Naive thymus-derived CD8-positive, alpha-beta T cell (primary cell): Measurements from ENCODE around the gene F10. TPM values are rescaled to one million over a fixed set of nuclear protein-coding genes. Genes with fewer than 3 reads are reported as not detected.
"Not testable (repeated sequence)": the region's sequence is repeated elsewhere in the genome, so short reads cannot be mapped to it uniquely, and the experiment has no call there.

Experiments used
- ATAC-seq, 2 donors: fragments of 150-1000 bp; cut with Tn5 transposase in 1 of 2; sonication (Bioruptor Pico), chemical (Tn5 transposase) in 1 of 2; 1 replicate in 1 of 2; 2 replicates in 1 of 2; pipeline ENCODE4 v1.10.0; 2021; ENCODE audit warnings: mild to moderate bottlenecking in 2 of 2, moderate library complexity in 2 of 2
- POLR2A ChIA-PET: fragments of 350-600 bp; sonication (Branson Sonifier 250); formaldehyde crosslinking; loops from one replicate; lab custom pipeline; 2021; ENCODE audit warnings: antibody characterized with exemption; lab: Charles Lee
- DNase-seq, 10 donors: peaks; one replicate each; pipeline versions ENCODE4 v3.0.0 to v3.0.0-alpha.2; 2020 to 2022
- H3K27ac Mint-ChIP-seq, 10 donors: one replicate each; pipeline ENCODE4 v1.8.0; 2020 to 2022; ENCODE audit warnings: mild to moderate bottlenecking in 10 of 10, mixed read lengths in 10 of 10, moderate library complexity in 4 of 10, inconsistent platforms in 1 of 10
- H3K27me3 Mint-ChIP-seq, 5 donors: one replicate each; pipeline ENCODE4 v1.8.0; 2021 to 2022; ENCODE audit warnings: mixed read lengths in 5 of 5
- H3K36me3 Mint-ChIP-seq, 3 donors: one replicate each; pipeline ENCODE4 v1.8.0; 2020 to 2022; ENCODE audit warnings: mixed read lengths in 3 of 3, mild to moderate bottlenecking in 2 of 3, inconsistent platforms in 1 of 3
- H3K4me1 Mint-ChIP-seq, 4 donors: one replicate each; pipeline ENCODE4 v1.8.0; 2021 to 2022; ENCODE audit warnings: mixed read lengths in 4 of 4
- H3K4me3 Mint-ChIP-seq, 10 donors: one replicate each; pipeline ENCODE4 v1.8.0; 2020 to 2022; ENCODE audit warnings: mild to moderate bottlenecking in 10 of 10, mixed read lengths in 10 of 10, moderate library complexity in 6 of 10, inconsistent platforms in 1 of 10
- H3K9me3 Mint-ChIP-seq, 9 donors: one replicate each; pipeline ENCODE4 v1.8.0; 2020 to 2022; ENCODE audit warnings: mixed read lengths in 9 of 9, mild to moderate bottlenecking in 3 of 9, inconsistent platforms in 1 of 9, moderate library complexity in 1 of 9
- polyA plus RNA-seq, 3 donors: library from polyadenylated mRNA; unstranded; fragments of 300-500 nt; fragmentation: Illumina TruSeq; gene quantifications; one replicate each; pipeline ENCODE4 v1.2.3, GENCODE V29; 2021
- total RNA-seq, 8 experiments: library from RNA in 2 of 8; stranded (reverse) in 2 of 8; gene quantifications; one replicate each; pipeline ENCODE4 v1.2.3 and lab custom pipeline; 2021 to 2026

Gene F10
- total and polyA plus RNA-seq, 5 experiments from 2014 or later: not detected

DNA sequence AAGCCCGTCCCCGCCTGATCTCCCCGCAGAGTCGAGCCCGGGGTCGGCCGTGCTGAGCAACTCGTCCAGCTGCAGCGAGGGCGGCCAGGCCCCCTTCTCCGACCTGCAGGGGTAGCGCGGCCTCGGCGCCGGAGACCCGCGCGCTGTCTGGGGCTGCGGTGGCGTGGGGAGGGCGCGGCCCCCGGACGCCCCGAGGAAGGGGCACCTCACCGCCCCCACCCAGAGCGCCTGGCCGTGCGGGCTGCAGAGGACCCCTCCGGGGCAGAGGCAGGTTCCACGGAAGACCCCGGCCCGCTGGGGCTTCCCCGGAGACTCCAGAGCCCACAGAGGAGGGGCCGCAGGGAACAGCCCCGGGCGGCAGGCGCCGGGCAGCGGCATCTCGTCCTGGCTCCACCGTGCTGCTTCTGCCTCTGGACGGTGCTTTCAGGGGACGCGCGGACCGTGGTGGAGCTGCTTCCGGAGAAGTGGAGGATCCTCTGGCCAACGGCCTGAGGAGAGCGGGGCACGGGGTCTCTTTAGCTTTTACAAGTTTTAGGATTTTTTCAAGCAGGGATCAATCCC, 25.8 kb upstream of the F10 start:
- peaks cover 0 to 2% (median 0%) of the 10 kb centered on the region in 3 donors for H3K36me3 Mint-ChIP-seq

GRCh38 chr13:113097651-113098050, 24.9 kb upstream of the F10 start:
- POLR2A ChIA-PET: no interaction called here
- ATAC-seq (no peak), DNase-seq (no peak)
- Mint-ChIP-seq H3K4me3 (no peak overlapping the region), H3K9me3 (no peaks in the 10 kb centered on the region), H3K36me3 (peaks cover 0 to 2% (median 0%) of the 10 kb centered on the region in 3 donors), H3K27ac (no peak overlapping the region), H3K4me1 (peaks cover 0 to 1% (median under 1%) of the 10 kb centered on the region in 4 donors), H3K27me3 (no peaks in the 10 kb centered on the region)

More for the DNA sequence above, 25.8 kb upstream of the F10 start:
- Mint-ChIP-seq H3K27ac (no peak overlapping the region), H3K9me3 (no peaks in the 10 kb centered on the region), H3K4me3 (no peak overlapping the region), H3K4me1 (peaks cover 0 to 1% (median 0%) of the 10 kb centered on the region in 4 donors), H3K27me3 (no peaks in the 10 kb centered on the region)
- no peak for DNase-seq
- no peak for ATAC-seq
- POLR2A ChIA-PET: no interaction called here

DNA sequence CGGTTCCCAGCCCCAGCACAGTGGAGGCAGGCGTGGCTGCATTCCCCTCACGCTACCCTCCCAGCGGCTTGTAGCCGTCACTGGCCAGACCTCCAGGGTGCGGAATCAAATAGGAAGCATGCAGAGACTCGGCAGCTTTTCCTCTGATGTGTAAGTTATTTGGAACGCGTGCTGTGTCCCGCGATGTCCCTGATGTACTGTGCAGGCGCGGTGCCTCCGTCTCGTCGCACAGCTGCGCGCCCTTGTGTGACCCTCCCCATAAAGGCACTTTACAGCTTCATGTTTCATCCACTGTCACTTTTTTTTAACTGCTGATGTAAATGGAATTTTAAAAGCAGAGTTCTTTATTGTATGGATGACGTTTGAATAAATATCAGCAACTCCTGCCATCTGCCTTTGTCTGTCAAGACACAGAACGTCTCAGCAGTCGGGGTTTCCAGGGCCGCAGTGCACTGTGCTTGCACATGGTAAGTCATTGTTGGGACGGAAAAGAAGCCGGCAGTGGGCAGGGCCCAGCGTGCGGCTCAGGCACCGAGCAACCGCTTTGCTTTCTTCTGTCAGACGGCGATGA, 24.4 kb upstream of the F10 start:
- DNase-seq (no peak), ATAC-seq (no peak)
- Mint-ChIP-seq H3K4me1 (peaks cover 0 to 3% (median under 1%) of the 10 kb centered on the region in 4 donors), H3K27ac (peak overlapping the region in 1 of 10 donors; percentile 3), H3K27me3 (no peaks in the 10 kb centered on the region), H3K9me3 (no peaks in the 10 kb centered on the region), H3K36me3 (peaks cover 0 to 2% (median 0%) of the 10 kb centered on the region in 3 donors), H3K4me3 (peak overlapping the region in 1 of 10 donors; percentile 20)
- POLR2A ChIA-PET: no interaction called here

- H3K27ac Mint-ChIP-seq: peak overlapping the region in 1 of 10 donors; percentile 85
- H3K9me3 Mint-ChIP-seq: no peaks in the 10 kb centered on the region
- POLR2A ChIA-PET: no interaction called here
- peaks cover 0 to 3% (median under 1%) of the 10 kb centered on the region in 4 donors for H3K4me1 Mint-ChIP-seq
- H3K36me3 Mint-ChIP-seq: peaks cover 0 to 2% (median 0%) of the 10 kb centered on the region in 3 donors
- no peak overlapping the region for H3K4me3 Mint-ChIP-seq
- H3K27me3 Mint-ChIP-seq: no peaks in the 10 kb centered on the region
- DNase-seq: no peak
- no peak for ATAC-seq
Observed at GRCh38 chr13:113099142-113099541, 23.5 kb upstream of the F10 start.

- POLR2A ChIA-PET, DNase-seq, H3K27me3 Mint-ChIP-seq: not testable (repeated sequence)
Observed at GRCh38 chr13:113102302-113102701, 20.3 kb upstream of the F10 start.

DNA sequence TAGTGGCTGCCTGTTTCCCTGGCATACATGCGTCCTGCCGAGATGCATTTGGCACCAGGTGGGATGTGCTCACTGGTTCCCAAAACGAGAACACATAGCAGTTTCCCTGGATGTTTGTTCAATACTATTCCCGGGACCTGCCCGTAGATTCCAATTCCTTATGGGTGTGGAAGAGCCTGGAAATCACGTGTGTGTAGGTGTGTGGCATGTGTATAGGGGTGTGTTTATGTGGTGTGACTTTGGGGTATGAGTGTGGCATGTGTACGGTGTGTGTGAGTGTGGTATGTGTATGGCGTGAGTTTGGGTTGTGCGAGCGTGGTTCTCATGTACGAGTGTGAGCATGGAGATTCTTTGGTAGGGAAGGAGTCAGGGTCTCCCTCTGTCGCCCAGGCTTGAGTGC, 19.9 kb upstream of the F10 start:
- Mint-ChIP-seq H3K36me3 (peaks cover 0 to 2% (median 0%) of the 10 kb centered on the region in 3 donors), H3K9me3 (no peaks in the 10 kb centered on the region), H3K27ac (peak overlapping the region in 1 of 10 donors; percentile 50), H3K27me3 (peaks cover 0 to 2% (median 0%) of the 10 kb centered on the region in 5 donors), H3K4me1 (peaks cover 0 to 3% (median 0%) of the 10 kb centered on the region in 4 donors), H3K4me3 (peak overlapping the region in 1 of 10 donors; percentile 8)
- DNase-seq (no peak), ATAC-seq (no peak)
- POLR2A ChIA-PET: no interaction called here

More at GRCh38 chr13:113102302-113102701, 20.3 kb upstream of the F10 start:
- not testable (repeated sequence) for H3K9me3 Mint-ChIP-seq, ATAC-seq, H3K27ac Mint-ChIP-seq, H3K4me3 Mint-ChIP-seq, H3K36me3 Mint-ChIP-seq, H3K4me1 Mint-ChIP-seq

- Mint-ChIP-seq H3K9me3 (no peaks in the 10 kb centered on the region), H3K36me3 (no peaks in the 10 kb centered on the region), H3K4me3 (no peak overlapping the region), H3K27me3 (peaks cover 0 to 2% (median 0%) of the 10 kb centered on the region in 5 donors), H3K4me1 (peaks cover 0 to 3% (median 0%) of the 10 kb centered on the region in 4 donors), H3K27ac (no peak overlapping the region)
- no peak for DNase-seq
- POLR2A ChIA-PET: no interaction called here
- no peak for ATAC-seq
Observed at GRCh38 chr13:113103646-113104045, 19.0 kb upstream of the F10 start.

DNA sequence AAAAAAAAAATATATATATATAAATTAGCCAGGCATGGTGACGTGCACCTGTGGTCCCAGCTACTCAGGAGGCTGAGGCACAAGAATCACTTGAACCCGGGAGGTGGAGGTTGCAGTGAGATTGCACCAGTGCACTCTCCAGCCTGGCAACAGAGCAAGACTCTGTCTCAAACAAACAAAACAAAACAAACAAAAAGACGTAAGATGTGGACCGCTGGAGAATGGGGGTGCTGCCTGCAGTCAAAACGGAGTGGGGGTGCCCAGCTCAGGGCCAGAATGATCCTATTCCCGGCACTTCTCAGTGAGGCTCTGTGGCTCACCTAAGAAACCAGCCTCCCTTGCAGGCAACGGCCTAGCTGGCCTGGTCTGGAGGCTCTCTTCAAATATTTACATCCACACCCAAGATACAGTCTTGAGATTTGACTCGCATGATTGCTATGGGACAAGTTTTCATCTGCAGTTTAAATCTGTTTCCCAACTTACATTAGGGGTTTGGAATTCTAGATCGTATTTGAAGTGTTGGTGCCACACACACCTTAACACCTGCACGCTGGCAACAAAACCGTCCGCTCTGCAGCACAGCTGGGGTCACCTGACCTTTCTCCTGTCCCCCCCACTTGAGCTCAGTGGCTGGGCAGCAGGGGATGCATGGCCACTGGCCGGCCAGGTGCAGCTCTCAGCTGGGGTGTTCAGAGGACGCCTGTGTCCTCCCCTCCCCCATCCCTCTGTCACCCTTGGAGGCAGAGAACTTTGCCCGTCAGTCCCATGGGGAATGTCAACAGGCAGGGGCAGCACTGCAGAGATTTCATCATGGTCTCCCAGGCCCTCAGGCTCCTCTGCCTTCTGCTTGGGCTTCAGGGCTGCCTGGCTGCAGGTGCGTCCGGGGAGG, 17.3 kb upstream of the F10 start, which contains the start of gene F7:
Gene F7 (plus strand): TSS at position 760 of the 889 bp plus-strand sequence. CDS start 51 bp downstream, at position 811.
- Mint-ChIP-seq H3K27me3 (peaks cover 0 to 5% (median 0%) of the 10 kb centered on the region in 5 donors), H3K4me1 (peaks cover 0 to 3% (median 3%) of the 10 kb centered on the region in 4 donors), H3K4me3 (peak within 1 kb of the TSS in 1 of 10 donors; percentile 24), H3K36me3 (no peaks in the 10 kb centered on the region), H3K9me3 (no peaks in the 10 kb centered on the region), H3K27ac (peak within 1 kb of the TSS in 1 of 10 donors; percentile 34)
- no peak for ATAC-seq
- POLR2A ChIA-PET: no interaction called here
- no peak for DNase-seq

DNA sequence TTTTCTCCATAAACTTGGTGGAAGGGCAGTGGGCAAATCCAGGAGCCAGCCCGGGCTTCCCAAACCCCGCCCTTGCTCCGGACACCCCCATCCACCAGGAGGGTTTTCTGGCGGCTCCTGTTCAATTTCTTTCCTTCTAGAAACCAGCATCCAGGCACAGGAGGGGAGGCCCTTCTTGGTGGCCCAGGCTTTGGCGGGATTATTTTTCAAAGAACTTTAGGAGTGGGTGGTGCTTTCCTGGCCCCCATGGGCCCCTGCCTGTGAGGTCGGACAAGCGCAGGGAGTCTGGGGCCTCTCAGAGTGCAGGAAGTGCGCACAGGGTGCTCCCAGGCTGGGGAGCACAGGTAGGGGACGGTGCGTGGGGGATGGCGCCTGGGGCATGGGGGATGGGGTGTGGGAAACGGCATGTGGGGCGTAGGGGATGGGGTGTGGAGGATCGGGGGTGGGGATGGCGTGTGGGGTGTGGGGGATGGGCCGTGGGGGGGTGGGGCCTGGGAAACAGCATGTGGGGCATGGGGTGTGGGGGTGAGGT, 16.6 kb upstream of the F10 start:
- no peaks in the 10 kb centered on the region for H3K9me3 Mint-ChIP-seq
- peaks cover 0 to 3% (median 3%) of the 10 kb centered on the region in 4 donors for H3K4me1 Mint-ChIP-seq

DNA sequence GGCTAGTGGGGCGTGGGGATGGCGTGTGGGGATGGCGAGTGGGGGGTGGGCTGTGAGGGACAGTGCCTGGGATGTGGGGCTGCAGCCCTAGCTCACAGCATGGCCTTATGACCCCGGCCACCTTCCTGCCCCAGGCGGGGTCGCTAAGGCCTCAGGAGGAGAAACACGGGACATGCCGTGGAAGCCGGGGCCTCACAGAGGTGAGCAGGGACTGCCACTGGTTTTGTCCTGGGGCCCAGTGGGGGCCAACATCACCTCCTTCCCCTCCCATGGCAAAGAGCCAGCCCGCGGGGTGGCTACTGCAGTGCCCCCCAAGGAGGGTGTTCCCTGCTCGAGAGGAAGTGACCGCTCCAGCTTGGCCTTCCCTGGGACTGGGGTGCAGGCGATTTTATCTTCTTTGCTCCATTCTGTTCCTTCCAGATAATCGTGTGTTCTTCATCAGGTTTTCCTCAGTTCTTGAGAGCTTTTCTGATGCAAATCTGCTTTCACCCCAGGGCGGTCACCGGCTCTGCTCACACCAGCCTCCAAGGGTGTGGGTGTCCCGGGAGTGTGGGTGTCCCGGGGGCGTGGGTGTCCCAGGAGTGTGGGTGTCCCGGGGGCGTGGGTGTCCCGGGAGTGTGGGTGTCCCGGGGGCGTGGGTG, 15.8 kb upstream of the F10 start:
- Mint-ChIP-seq H3K27me3 (peaks cover 0 to 5% (median 0%) of the 10 kb centered on the region in 5 donors), H3K9me3 (no peaks in the 10 kb centered on the region), H3K4me1 (peaks cover 0 to 3% (median 3%) of the 10 kb centered on the region in 4 donors), H3K4me3 (peak overlapping the region in 2 of 10 donors; percentile 6 to 26), H3K36me3 (no peaks in the 10 kb centered on the region), H3K27ac (no peak overlapping the region)
- DNase-seq (no peak), ATAC-seq (no peak)
- POLR2A ChIA-PET: no interaction called here

More for the DNA sequence above, 16.6 kb upstream of the F10 start:
- H3K36me3 Mint-ChIP-seq: no peaks in the 10 kb centered on the region
- peaks cover 0 to 5% (median 0%) of the 10 kb centered on the region in 5 donors for H3K27me3 Mint-ChIP-seq
- H3K27ac Mint-ChIP-seq: no peak overlapping the region
- no peak overlapping the region for H3K4me3 Mint-ChIP-seq
- ATAC-seq (no peak), DNase-seq (no peak)
- POLR2A ChIA-PET: no interaction called here

DNA sequence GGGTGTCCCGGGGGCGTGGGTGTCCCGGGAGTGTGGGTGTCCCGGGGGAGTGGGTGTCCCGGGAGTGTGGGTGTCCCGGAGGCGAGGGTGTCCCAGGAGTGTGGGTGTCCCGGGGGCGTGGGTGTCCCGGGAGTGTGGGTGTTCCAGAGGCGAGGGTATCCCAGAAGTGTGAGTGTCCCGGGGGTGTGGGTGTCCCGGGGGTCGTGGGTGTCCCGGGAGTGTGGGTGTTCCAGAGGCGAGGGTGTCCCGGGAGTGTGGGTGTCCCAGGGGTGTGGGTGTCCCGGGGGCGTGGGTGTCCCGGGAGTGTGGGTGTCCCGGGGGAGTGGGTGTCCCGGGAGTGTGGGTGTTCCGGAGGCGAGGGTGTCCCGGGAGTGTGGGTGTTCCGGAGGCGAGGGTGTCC, 14.1 kb upstream of the F10 start:
- H3K4me1 Mint-ChIP-seq, H3K27me3 Mint-ChIP-seq, POLR2A ChIA-PET, H3K27ac Mint-ChIP-seq, ATAC-seq, H3K9me3 Mint-ChIP-seq, H3K36me3 Mint-ChIP-seq: not testable (repeated sequence)
- peak overlapping the region in 1 of 10 donors; percentile 6 for H3K4me3 Mint-ChIP-seq
- DNase-seq: peak in 1 of 10 donors; percentile 22
